Right lobe of liver (tissue), 4 donors: ENCODE measurements around the gene NME8.

Source experiments
- POLR2A ChIP-seq: fragments of 450-650 bp; IDR thresholded peaks from one replicate; pipeline ENCODE4 v1.6.1; 2017; ENCODE audit warnings: antibody characterized with exemption, mild to moderate bottlenecking
- TF ChIP-seq, protein P1 (sequence below), 4 donors: fragments of 200-600 bp in 3 of 4; fragments of 450-650 bp in 1 of 4; IDR thresholded peaks; one replicate each; pipeline versions ENCODE4 v1.5.1 to v1.8.0; 2016 to 2022; ENCODE audit warnings: antibody characterized with exemption in 4 of 4, mild to moderate bottlenecking in 2 of 4
- donor health status: DM: no; HTN: no; CAD: no.
- donor health status: DM: no; HTN: no; CAD: no.
- donor health status: DM: no; HTN: yes; CAD: no.

DNA sequence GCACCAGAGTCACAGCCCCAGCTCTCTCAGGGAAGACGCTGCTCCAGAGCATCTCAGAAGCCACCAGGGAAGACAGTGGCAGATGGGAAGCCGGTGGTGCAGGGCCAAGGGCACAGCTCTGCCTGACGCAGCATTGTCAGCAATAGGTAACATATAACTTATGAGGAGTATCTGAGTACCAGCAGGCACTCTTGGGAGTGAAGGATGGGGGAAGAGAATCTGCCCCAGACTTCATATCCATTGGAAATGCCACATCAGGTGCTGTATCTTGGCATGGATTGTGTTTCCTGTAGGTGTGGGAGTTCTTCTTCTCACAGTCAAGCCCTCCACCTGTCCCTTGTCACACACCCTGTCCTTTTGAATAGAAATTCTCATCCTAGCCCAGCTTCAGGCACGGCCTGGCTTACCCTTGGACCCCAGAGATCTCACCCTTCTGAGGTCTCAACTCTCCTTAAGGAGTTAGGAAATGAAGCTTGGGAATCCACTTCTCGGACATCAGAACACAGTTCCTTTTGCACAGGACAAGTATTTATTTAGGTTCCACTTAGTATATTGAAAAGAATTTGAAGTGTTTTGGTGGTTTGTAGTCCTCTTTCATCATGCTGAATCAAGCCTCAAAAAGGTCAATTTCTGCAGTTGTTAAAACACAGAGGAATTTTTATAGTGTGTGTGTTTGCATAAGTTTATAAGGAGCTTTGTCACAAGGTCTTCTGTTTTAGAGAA is 82.0 kb downstream of the NME8 start:
- TF ChIP-seq, protein P1, sequence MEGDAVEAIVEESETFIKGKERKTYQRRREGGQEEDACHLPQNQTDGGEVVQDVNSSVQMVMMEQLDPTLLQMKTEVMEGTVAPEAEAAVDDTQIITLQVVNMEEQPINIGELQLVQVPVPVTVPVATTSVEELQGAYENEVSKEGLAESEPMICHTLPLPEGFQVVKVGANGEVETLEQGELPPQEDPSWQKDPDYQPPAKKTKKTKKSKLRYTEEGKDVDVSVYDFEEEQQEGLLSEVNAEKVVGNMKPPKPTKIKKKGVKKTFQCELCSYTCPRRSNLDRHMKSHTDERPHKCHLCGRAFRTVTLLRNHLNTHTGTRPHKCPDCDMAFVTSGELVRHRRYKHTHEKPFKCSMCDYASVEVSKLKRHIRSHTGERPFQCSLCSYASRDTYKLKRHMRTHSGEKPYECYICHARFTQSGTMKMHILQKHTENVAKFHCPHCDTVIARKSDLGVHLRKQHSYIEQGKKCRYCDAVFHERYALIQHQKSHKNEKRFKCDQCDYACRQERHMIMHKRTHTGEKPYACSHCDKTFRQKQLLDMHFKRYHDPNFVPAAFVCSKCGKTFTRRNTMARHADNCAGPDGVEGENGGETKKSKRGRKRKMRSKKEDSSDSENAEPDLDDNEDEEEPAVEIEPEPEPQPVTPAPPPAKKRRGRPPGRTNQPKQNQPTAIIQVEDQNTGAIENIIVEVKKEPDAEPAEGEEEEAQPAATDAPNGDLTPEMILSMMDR (IDR thresholded peaks at IDR 0.05), result no peak
- TF ChIP-seq POLR2A, result no peak
